ENCODE measurements around the gene SAMSN1. TPM values are rescaled to one million over a fixed set of nuclear protein-coding genes. Genes with fewer than 3 reads are reported as not detected.

The SAMSN1 gene
- total and polyA plus RNA-seq, 8 donors = 1.4 to 45.7 (median 2.1) TPM

DNA sequence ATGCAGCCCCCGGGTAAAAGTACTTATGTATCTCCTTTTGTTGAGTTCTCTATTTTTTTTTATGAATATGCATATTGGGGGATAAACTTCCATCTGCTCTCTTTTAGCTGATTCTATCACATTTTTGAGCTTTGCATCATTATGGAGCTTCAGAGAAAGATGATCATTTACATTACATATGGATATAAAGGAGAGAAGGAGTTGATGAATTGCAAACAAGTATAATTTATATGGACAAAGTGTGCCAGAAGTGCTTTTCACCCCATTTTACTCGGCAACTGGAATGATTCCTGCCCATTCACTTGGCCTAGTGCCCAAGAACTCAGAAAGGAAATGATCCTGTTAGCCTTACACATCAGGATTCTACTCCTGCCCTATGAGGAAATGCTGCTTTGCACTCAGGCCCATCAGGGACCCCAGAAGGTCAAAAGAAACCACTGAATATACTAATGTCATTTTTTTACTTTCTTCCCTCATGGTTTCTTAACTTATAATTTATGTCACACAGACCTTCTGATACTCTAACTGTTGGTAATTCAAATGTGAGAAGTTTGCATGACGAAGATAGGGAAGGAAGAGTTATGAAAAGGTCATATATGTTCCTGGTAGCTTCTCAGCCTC is 65.6 kb downstream of the SAMSN1 start:
- H3K4me1 ChIP-seq = peaks cover 0 to 42% of the 10 kb centered on the region in 2 donors
- H3K9me3 ChIP-seq = no peaks in the 10 kb centered on the region
- TF ChIP-seq, protein P1, sequence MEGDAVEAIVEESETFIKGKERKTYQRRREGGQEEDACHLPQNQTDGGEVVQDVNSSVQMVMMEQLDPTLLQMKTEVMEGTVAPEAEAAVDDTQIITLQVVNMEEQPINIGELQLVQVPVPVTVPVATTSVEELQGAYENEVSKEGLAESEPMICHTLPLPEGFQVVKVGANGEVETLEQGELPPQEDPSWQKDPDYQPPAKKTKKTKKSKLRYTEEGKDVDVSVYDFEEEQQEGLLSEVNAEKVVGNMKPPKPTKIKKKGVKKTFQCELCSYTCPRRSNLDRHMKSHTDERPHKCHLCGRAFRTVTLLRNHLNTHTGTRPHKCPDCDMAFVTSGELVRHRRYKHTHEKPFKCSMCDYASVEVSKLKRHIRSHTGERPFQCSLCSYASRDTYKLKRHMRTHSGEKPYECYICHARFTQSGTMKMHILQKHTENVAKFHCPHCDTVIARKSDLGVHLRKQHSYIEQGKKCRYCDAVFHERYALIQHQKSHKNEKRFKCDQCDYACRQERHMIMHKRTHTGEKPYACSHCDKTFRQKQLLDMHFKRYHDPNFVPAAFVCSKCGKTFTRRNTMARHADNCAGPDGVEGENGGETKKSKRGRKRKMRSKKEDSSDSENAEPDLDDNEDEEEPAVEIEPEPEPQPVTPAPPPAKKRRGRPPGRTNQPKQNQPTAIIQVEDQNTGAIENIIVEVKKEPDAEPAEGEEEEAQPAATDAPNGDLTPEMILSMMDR (IDR thresholded peaks at IDR 0.05) = no peak
- no peak overlapping the region for H3K4me3 ChIP-seq
- peak overlapping the region in 1 of 2 donors; percentile 85 for H3K27ac ChIP-seq
- no peaks in the 10 kb centered on the region for H3K27me3 ChIP-seq
- DNase-seq (no peak), ATAC-seq (peak; percentile 34)
- intact Hi-C loops (cut with DNase I) = no loop called here
- no peaks in the 10 kb centered on the region for H3K36me3 ChIP-seq

DNA sequence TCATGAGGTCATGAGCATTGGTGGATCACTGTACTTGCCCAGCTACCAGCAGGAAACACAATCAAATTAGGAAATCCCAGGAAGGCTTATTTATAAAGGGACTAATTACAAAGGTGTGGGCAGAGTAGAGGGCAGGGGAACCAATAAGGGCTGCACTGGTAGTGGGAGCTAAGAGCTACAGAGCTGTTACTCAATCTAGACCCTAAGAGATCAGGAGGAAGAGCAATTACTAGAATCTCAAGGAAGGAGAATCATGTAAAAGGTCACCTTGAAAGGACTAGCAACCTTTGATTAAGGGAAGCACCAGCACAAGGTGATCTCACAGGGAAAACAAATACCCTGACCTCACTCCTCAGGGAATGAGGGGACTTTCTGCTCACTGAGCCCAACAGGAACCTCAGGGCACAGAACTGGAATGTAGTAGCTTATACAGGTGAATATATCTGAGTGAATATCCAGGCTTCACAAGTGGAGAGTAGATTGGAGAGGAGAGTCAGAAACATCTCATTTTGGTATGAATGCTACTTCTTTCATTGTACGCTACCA is 66.8 kb downstream of the SAMSN1 start:
- TF ChIP-seq, protein P1 (IDR thresholded peaks at IDR 0.05) = no peak
- no peaks in the 10 kb centered on the region for H3K36me3 ChIP-seq
- H3K9me3 ChIP-seq = no peaks in the 10 kb centered on the region
- H3K27ac ChIP-seq = no peak overlapping the region
- peaks cover 0 to 42% of the 10 kb centered on the region in 2 donors for H3K4me1 ChIP-seq
- H3K27me3 ChIP-seq = no peaks in the 10 kb centered on the region
- ATAC-seq (no peak), DNase-seq (no peak)
- no peak overlapping the region for H3K4me3 ChIP-seq
- intact Hi-C loops (cut with DNase I) = no loop called here

DNA sequence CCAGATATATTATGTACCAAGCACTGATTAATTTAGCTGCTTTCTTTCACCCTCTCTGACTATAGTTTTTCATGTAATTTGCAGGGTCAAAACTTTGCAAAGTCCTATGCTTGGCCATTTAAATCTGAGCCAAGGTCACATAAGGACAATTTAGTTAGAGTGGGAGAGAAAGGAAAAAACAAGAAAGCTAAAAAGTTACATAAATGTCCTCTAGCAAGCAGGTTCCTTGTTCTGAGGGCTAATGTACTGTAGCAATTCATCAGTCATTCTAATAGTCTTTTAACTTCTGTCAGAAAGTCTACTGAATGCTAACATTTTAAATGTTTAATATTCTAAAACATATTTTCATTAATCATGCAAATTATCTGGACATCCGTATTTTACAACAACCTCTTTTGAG is 68.3 kb downstream of the SAMSN1 start:
- no peak for DNase-seq
- no peaks in the 10 kb centered on the region for H3K36me3 ChIP-seq
- no peaks in the 10 kb centered on the region for H3K9me3 ChIP-seq
- H3K4me1 ChIP-seq = peaks cover 0 to 33% of the 10 kb centered on the region in 2 donors
- H3K27me3 ChIP-seq = no peaks in the 10 kb centered on the region
- no peak overlapping the region for H3K4me3 ChIP-seq
- ATAC-seq = no peak
- TF ChIP-seq, protein P1 (IDR thresholded peaks at IDR 0.05) = no peak
- intact Hi-C loops (cut with DNase I) = no loop called here
- no peak overlapping the region for H3K27ac ChIP-seq

DNA sequence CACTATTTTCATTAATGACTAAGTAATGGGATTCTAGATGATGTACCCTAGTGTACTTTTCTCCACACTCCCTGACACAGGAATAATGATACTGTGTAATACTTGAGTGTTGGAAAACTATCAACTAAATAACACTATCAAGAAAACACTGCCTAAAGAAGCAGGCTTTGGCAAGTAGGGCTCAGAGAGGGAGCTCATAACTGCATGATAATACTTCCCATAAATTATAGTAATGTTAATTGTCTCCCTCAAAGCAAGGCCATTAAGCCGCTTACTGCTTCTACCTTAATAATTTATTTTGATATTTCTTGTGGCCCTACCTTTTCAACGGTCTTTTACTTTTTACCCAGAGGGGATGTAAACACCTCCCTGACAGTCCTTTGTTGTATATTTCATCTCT is 69.0 kb downstream of the SAMSN1 start:
- no peaks in the 10 kb centered on the region for H3K27me3 ChIP-seq
- TF ChIP-seq, protein P1 (IDR thresholded peaks at IDR 0.05) = no peak

DNA sequence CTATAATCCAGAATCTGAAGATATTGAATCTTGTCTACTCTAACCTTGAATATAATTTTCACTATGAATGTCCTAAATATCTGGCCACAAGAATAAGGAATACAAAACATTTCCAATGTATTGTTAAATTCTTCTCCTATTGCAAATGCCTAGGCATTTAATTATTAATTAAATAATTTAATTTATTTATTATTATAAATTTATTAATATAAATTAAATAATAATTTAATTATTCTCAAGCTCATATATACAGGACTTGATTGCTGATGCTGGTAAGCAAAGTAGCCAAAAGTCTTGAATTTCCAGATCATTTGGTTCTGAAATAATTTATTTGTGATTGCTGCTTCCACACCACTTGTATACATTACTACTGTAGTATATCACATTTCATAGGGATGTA is 71.1 kb downstream of the SAMSN1 start:
- H3K27me3 ChIP-seq = no peaks in the 10 kb centered on the region
- H3K4me1 ChIP-seq = peaks cover 0 to 6% of the 10 kb centered on the region in 2 donors
- no peaks in the 10 kb centered on the region for H3K36me3 ChIP-seq
- intact Hi-C loops (cut with DNase I) = no loop called here
- TF ChIP-seq, protein P1 (IDR thresholded peaks at IDR 0.05) = no peak
- H3K4me3 ChIP-seq = no peak overlapping the region
- no peak overlapping the region for H3K27ac ChIP-seq
- no peak for DNase-seq
- no peak for ATAC-seq
- no peaks in the 10 kb centered on the region for H3K9me3 ChIP-seq

More for the DNA sequence above, 69.0 kb downstream of the SAMSN1 start:
- H3K4me1 ChIP-seq = peaks cover 0 to 28% of the 10 kb centered on the region in 2 donors
- no peaks in the 10 kb centered on the region for H3K36me3 ChIP-seq
- no peak for ATAC-seq
- DNase-seq = no peak
- intact Hi-C loops (cut with DNase I) = no loop called here
- H3K4me3 ChIP-seq = no peak overlapping the region
- H3K27ac ChIP-seq = no peak overlapping the region
- H3K9me3 ChIP-seq = no peaks in the 10 kb centered on the region

Measured in left lung (tissue), 10 donors.